Gastrocnemius medialis (tissue), 4 donors: ENCODE measurements around the gene CIBAR2.

Experiments
- POLR2A ChIP-seq, 2 donors: fragments of 450-650 bp; IDR thresholded peaks; one replicate each; pipeline ENCODE4 v1.6.1; 2017; ENCODE audit warnings: antibody characterized with exemption in 2 of 2, mild to moderate bottlenecking in 2 of 2, moderate library complexity in 2 of 2
- TF ChIP-seq, protein P1 (sequence below), 5 experiments: fragments of 450-650 bp in 3 of 5; fragments of 200-600 bp in 2 of 5; sonication (generic) in 2 of 5; IDR thresholded peaks in 4 of 5; conservative IDR thresholded peaks in 1 of 5; 1 replicate in 4 of 5; 2 replicates in 1 of 5; pipeline ENCODE4 v1.5.1; 2016 to 2019; ENCODE audit warnings: antibody characterized with exemption in 5 of 5, mild to moderate bottlenecking in 3 of 5, moderate library complexity in 3 of 5

- TF ChIP-seq, protein P1, sequence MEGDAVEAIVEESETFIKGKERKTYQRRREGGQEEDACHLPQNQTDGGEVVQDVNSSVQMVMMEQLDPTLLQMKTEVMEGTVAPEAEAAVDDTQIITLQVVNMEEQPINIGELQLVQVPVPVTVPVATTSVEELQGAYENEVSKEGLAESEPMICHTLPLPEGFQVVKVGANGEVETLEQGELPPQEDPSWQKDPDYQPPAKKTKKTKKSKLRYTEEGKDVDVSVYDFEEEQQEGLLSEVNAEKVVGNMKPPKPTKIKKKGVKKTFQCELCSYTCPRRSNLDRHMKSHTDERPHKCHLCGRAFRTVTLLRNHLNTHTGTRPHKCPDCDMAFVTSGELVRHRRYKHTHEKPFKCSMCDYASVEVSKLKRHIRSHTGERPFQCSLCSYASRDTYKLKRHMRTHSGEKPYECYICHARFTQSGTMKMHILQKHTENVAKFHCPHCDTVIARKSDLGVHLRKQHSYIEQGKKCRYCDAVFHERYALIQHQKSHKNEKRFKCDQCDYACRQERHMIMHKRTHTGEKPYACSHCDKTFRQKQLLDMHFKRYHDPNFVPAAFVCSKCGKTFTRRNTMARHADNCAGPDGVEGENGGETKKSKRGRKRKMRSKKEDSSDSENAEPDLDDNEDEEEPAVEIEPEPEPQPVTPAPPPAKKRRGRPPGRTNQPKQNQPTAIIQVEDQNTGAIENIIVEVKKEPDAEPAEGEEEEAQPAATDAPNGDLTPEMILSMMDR (IDR thresholded peaks at IDR 0.05 in 4 of 5, conservative IDR thresholded peaks at IDR 0.05 in 1 of 5) = no peak
- TF ChIP-seq POLR2A (IDR thresholded peaks at IDR 0.05) = no peak
These were observed 26.0 kb upstream of the CIBAR2 start for GRCh38 chr16:85138073-85138824.
